Upper lobe of left lung (tissue), 6 donors: Measurements from ENCODE around the gene HES2. TPM values are rescaled to one million over a fixed set of nuclear protein-coding genes. Genes with fewer than 3 reads are reported as not detected.
A peak's percentile ranks its signal among the peaks of the same experiment; 100 is the strongest.

ENCODE experiments used
- ATAC-seq, 2 donors: fragments of 200-7000 bp; cut with Tn5 transposase; one replicate each; pipeline ENCODE4 v1.9.1; 2022; ENCODE audit warnings: mild to moderate bottlenecking in 2 of 2, moderate library complexity in 2 of 2; ENCODE audit not compliant: low FRiP score in 2 of 2
- DNase-seq, 2 donors: peaks; one replicate each; pipeline ENCODE4 v3.0.0-alpha.2; 2019 to 2020
- H3K27ac ChIP-seq, 4 donors: fragments of 200-600 bp; sonication (generic); one replicate each; pipeline ENCODE4 v1.5.1; 2016 to 2019
- H3K27me3 ChIP-seq, 4 donors: fragments of 200-600 bp; sonication (generic); one replicate each; pipeline ENCODE4 v1.5.1; 2017 to 2019
- H3K36me3 ChIP-seq, 4 donors: fragments of 200-600 bp; sonication (generic); one replicate each; pipeline ENCODE4 v1.5.1; 2016 to 2019
- H3K4me1 ChIP-seq, 4 donors: fragments of 200-600 bp; sonication (generic); one replicate each; pipeline ENCODE4 v1.5.1; 2018 to 2019
- H3K4me3 ChIP-seq, 4 donors: fragments of 200-600 bp; sonication (generic); one replicate each; pipeline ENCODE4 v1.5.1; 2017 to 2019; ENCODE audit warnings: mild to moderate bottlenecking in 2 of 4, moderate library complexity in 1 of 4
- H3K9me3 ChIP-seq, 4 donors: fragments of 200-600 bp; sonication (generic); one replicate each; pipeline ENCODE4 v1.5.1; 2018 to 2019
- CTCF ChIP-seq, 6 experiments: fragments of 450-650 bp in 4 of 6; fragments of 200-600 bp in 2 of 6; sonication (generic) in 2 of 6; IDR thresholded peaks; one replicate each; pipeline ENCODE4 v1.5.1; 2016 to 2019; ENCODE audit warnings: antibody characterized with exemption in 6 of 6
- EP300 ChIP-seq, 4 donors: sonication (generic); formaldehyde crosslinking; IDR thresholded peaks; one replicate each; pipeline ENCODE4 v1.5.1; 2017; ENCODE audit warnings: antibody characterized with exemption in 4 of 4, control low read depth in 2 of 4
- POLR2A ChIP-seq, 4 donors: fragments of 450-650 bp; IDR thresholded peaks; one replicate each; pipeline ENCODE4 v1.5.1; 2016 to 2017; ENCODE audit warnings: antibody characterized with exemption in 4 of 4, mild to moderate bottlenecking in 2 of 4
- POLR2AphosphoS5 ChIP-seq, 2 donors: sonication (generic); formaldehyde crosslinking; IDR thresholded peaks; one replicate each; pipeline ENCODE4 v1.5.1; 2017; ENCODE audit warnings: antibody characterized with exemption in 2 of 2
- WGBS, 2 donors: methylation state at CpG; one replicate each; pipeline ENCODE4 v1.1.5; 2017 to 2018; 5-methylcytosine and 5-hydroxymethylcytosine counted together
- total RNA-seq, 6 donors: library from RNA; depleted of rRNA in 4 of 6; stranded (reverse); fragments of >200 nt in 4 of 6; gene quantifications; one replicate each; pipeline versions ENCODE4 v1.1.0 to v1.2.1, GENCODE V29; 2016 to 2021
- donor health status: DM: no; HTN: no; CAD: no; lungs with moderate emphysema.
- donor health status: DM: no; HTN: yes; CAD: no; lungs with severe emphysema.

HES2 gene
- total RNA-seq, 6 donors from 2014 or later = 1.8 to 11.4 (median 3.7) TPM

GRCh38 chr1:6385488-6386191, 34.1 kb downstream of the HES2 start:
- ATAC-seq (peak; percentile 16 to 69), DNase-seq (peak; percentile 39 to 73)
- WGBS, 2 donors = 45 to 48% methylated on average over 10 to 22 of the region's 22 CpGs
- H3K27ac ChIP-seq = no peak overlapping the region
- no peak for TF ChIP-seq POLR2A (IDR thresholded peaks at IDR 0.05)
- no peak for TF ChIP-seq POLR2AphosphoS5 (IDR thresholded peaks at IDR 0.05)
- no peak for TF ChIP-seq EP300 (IDR thresholded peaks at IDR 0.05)
- TF ChIP-seq CTCF (IDR thresholded peaks at IDR 0.05) = no peak
- peaks cover 0 to 13% (median 6%) of the 10 kb centered on the region in 4 donors for H3K4me1 ChIP-seq
- H3K36me3 ChIP-seq = no peaks in the 10 kb centered on the region
- H3K9me3 ChIP-seq = no peaks in the 10 kb centered on the region
- H3K4me3 ChIP-seq = no peak overlapping the region
- H3K27me3 ChIP-seq = no peaks in the 10 kb centered on the region

- Histone ChIP-seq H3K36me3 (no peaks in the 10 kb centered on the region), H3K4me3 (no peak overlapping the region), H3K27ac (no peak overlapping the region), H3K27me3 (no peaks in the 10 kb centered on the region), H3K4me1 (peaks cover 0 to 13% (median 6%) of the 10 kb centered on the region in 4 donors), H3K9me3 (no peaks in the 10 kb centered on the region)
- ATAC-seq (no peak), DNase-seq (no peak)
- TF ChIP-seq POLR2A (IDR thresholded peaks at IDR 0.05) (no peak), EP300 (IDR thresholded peaks at IDR 0.05) (no peak), CTCF (IDR thresholded peaks at IDR 0.05) (no peak), POLR2AphosphoS5 (IDR thresholded peaks at IDR 0.05) (no peak)
- WGBS, 2 donors = 81% methylated on average over 5 of the region's 5 CpGs; no CpG with 5 or more reads in 1 of the 2 donors
Measured at GRCh38 chr1:6384962-6385361, 34.8 kb downstream of the HES2 start.

- TF ChIP-seq CTCF (IDR thresholded peaks at IDR 0.05) (no peak), POLR2A (IDR thresholded peaks at IDR 0.05) (no peak), EP300 (IDR thresholded peaks at IDR 0.05) (no peak), POLR2AphosphoS5 (IDR thresholded peaks at IDR 0.05) (no peak)
- no peak overlapping the region for H3K4me3 ChIP-seq
- DNase-seq = no peak
- WGBS, 2 donors = 100% methylated on average over 1 of the region's 1 CpG
- ATAC-seq = no peak
- H3K36me3 ChIP-seq = no peaks in the 10 kb centered on the region
- H3K4me1 ChIP-seq = peaks cover 0 to 13% (median 6%) of the 10 kb centered on the region in 4 donors
- H3K27ac ChIP-seq = no peak overlapping the region
- H3K27me3 ChIP-seq = no peaks in the 10 kb centered on the region
- no peaks in the 10 kb centered on the region for H3K9me3 ChIP-seq
Measured at GRCh38 chr1:6384135-6384534, 35.6 kb downstream of the HES2 start.

- Histone ChIP-seq H3K27me3 (no peaks in the 10 kb centered on the region), H3K9me3 (no peaks in the 10 kb centered on the region), H3K36me3 (no peaks in the 10 kb centered on the region), H3K4me1 (peaks cover 0 to 2% (median 0%) of the 10 kb centered on the region in 4 donors), H3K4me3 (no peak overlapping the region), H3K27ac (no peak overlapping the region)
- WGBS, 2 donors = 94 to 95% methylated on average over 7 of the region's 7 CpGs
- ATAC-seq (no peak), DNase-seq (no peak)
- no peak for TF ChIP-seq CTCF (IDR thresholded peaks at IDR 0.05)
- TF ChIP-seq EP300 (IDR thresholded peaks at IDR 0.05) = no peak
- no peak for TF ChIP-seq POLR2AphosphoS5 (IDR thresholded peaks at IDR 0.05)
- no peak for TF ChIP-seq POLR2A (IDR thresholded peaks at IDR 0.05)
Measured at GRCh38 chr1:6380037-6380436, 39.7 kb downstream of the HES2 start.
